H1 (cell line): ENCODE data around the gene CEP72. TPM values are rescaled to one million over a fixed set of nuclear protein-coding genes. Genes with fewer than 3 reads are reported as not detected.

Experiments used
- BCL11A ChIP-seq, 2 experiments: IDR thresholded peaks; one replicate each; pipeline ENCODE4 v1.6.1; 2011; ENCODE audit warnings: low read depth in 2 of 2, low read length in 2 of 2, mild to moderate bottlenecking in 2 of 2
- RFX5 ChIP-seq: IDR thresholded peaks from 2 replicates; pipeline ENCODE4 v1.6.1; 2011; ENCODE audit warnings: low read depth, low read length, improper control_type of control experiment, borderline replicate concordance
- polyA plus RNA-seq, 7 experiments: library from polyadenylated mRNA; depleted of rRNA in 3 of 7; stranded (reverse) in 5 of 7; unstranded in 2 of 7; fragments of >200 nt in 5 of 7; fragments of 200-250 nt in 2 of 7; gene quantifications; 1 replicate in 5 of 7; 2 replicates in 1 of 7; 4 replicates in 1 of 7; pipeline versions ENCODE4 v1.2.1 to v1.2.3, GENCODE V29; 2011 to 2013; ENCODE audit warnings: missing spikeins in 2 of 7, mixed read lengths in 2 of 7
- total RNA-seq: library from RNA; stranded (reverse); fragmentation: NEBNext Ultra II Directional; extraction: Animal tissue kit (Norgen Biotek cat#: 25700); gene quantifications from 2 replicates; pipeline ENCODE4 v1.2.1, GENCODE V29; 2021
- TF ChIP-seq, protein P1 (sequence below): fragments of 300-600 bp; sonication (generic); IDR thresholded peaks from 2 replicates; pipeline ENCODE4 v1.7.1; 2012; ENCODE audit warnings: low read length, moderate library complexity, mild to moderate bottlenecking, inconsistent platforms; ENCODE audit not compliant: insufficient replicate concordance

CEP72 gene
- total and polyA plus RNA-seq, 2 of the 8 experiments (the other 6 are each of a cell fraction or from before 2014, with no cell fraction given) = 13.1 to 19.6 TPM

DNA sequence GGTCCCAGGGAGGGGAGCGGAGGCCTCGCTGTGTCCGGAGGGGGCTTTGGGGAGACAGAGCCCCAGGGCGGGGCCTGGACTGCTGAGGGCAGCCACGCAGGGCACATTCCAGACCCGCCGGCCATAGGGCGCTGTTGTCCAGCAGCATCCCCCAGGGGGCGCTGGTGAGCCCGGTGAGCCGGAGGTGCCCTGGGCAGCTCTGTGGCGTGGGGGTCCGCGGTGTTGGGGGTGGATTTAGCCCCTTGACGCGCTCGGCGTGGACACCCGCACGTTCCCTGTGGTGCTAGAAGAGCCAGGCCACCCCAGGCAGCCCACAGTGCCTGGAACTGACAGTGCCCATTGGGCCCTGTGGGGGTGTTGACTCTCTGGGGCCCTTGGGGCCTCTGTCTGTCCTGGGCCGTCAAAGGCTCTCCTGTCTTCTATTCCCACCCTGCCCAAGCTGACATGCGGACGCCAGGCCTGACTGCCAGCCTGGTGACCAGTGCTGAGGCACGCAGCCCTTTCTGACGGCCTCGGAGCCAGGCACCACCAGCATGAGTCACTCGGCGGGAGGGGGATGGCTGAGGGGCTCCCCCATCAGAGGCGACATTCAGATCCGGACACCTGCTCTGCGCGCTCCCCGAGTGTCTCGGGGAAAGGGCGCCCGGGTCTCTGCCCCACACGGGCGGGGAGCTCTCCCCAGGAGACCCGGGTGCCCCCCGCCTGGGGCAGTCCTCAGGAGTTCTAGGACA is 57.1 kb downstream of the CEP72 start (continued):
- TF ChIP-seq, protein P1, sequence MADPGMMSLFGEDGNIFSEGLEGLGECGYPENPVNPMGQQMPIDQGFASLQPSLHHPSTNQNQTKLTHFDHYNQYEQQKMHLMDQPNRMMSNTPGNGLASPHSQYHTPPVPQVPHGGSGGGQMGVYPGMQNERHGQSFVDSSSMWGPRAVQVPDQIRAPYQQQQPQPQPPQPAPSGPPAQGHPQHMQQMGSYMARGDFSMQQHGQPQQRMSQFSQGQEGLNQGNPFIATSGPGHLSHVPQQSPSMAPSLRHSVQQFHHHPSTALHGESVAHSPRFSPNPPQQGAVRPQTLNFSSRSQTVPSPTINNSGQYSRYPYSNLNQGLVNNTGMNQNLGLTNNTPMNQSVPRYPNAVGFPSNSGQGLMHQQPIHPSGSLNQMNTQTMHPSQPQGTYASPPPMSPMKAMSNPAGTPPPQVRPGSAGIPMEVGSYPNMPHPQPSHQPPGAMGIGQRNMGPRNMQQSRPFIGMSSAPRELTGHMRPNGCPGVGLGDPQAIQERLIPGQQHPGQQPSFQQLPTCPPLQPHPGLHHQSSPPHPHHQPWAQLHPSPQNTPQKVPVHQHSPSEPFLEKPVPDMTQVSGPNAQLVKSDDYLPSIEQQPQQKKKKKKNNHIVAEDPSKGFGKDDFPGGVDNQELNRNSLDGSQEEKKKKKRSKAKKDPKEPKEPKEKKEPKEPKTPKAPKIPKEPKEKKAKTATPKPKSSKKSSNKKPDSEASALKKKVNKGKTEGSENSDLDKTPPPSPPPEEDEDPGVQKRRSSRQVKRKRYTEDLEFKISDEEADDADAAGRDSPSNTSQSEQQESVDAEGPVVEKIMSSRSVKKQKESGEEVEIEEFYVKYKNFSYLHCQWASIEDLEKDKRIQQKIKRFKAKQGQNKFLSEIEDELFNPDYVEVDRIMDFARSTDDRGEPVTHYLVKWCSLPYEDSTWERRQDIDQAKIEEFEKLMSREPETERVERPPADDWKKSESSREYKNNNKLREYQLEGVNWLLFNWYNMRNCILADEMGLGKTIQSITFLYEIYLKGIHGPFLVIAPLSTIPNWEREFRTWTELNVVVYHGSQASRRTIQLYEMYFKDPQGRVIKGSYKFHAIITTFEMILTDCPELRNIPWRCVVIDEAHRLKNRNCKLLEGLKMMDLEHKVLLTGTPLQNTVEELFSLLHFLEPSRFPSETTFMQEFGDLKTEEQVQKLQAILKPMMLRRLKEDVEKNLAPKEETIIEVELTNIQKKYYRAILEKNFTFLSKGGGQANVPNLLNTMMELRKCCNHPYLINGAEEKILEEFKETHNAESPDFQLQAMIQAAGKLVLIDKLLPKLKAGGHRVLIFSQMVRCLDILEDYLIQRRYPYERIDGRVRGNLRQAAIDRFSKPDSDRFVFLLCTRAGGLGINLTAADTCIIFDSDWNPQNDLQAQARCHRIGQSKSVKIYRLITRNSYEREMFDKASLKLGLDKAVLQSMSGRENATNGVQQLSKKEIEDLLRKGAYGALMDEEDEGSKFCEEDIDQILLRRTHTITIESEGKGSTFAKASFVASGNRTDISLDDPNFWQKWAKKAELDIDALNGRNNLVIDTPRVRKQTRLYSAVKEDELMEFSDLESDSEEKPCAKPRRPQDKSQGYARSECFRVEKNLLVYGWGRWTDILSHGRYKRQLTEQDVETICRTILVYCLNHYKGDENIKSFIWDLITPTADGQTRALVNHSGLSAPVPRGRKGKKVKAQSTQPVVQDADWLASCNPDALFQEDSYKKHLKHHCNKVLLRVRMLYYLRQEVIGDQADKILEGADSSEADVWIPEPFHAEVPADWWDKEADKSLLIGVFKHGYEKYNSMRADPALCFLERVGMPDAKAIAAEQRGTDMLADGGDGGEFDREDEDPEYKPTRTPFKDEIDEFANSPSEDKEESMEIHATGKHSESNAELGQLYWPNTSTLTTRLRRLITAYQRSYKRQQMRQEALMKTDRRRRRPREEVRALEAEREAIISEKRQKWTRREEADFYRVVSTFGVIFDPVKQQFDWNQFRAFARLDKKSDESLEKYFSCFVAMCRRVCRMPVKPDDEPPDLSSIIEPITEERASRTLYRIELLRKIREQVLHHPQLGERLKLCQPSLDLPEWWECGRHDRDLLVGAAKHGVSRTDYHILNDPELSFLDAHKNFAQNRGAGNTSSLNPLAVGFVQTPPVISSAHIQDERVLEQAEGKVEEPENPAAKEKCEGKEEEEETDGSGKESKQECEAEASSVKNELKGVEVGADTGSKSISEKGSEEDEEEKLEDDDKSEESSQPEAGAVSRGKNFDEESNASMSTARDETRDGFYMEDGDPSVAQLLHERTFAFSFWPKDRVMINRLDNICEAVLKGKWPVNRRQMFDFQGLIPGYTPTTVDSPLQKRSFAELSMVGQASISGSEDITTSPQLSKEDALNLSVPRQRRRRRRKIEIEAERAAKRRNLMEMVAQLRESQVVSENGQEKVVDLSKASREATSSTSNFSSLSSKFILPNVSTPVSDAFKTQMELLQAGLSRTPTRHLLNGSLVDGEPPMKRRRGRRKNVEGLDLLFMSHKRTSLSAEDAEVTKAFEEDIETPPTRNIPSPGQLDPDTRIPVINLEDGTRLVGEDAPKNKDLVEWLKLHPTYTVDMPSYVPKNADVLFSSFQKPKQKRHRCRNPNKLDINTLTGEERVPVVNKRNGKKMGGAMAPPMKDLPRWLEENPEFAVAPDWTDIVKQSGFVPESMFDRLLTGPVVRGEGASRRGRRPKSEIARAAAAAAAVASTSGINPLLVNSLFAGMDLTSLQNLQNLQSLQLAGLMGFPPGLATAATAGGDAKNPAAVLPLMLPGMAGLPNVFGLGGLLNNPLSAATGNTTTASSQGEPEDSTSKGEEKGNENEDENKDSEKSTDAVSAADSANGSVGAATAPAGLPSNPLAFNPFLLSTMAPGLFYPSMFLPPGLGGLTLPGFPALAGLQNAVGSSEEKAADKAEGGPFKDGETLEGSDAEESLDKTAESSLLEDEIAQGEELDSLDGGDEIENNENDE = no peak
- TF ChIP-seq RFX5 (no peak), BCL11A (IDR thresholded peaks at IDR 0.05; ENCODE audit: low read depth in 2 of 2, low read length in 2 of 2) (no peak)
- TF ChIP-seq, all 59 proteins: peak for 6
